H1 (cell line): ENCODE measurements around the gene TAF15. TPM values are rescaled to one million over a fixed set of nuclear protein-coding genes. Genes with fewer than 3 reads are reported as not detected.

Experiments
- CTCF ChIA-PET: fragments of 300-600 bp; sonication (Branson Sonifier 250); formaldehyde crosslinking; loops from one replicate; lab custom pipeline; 2021; ENCODE audit not compliant: partially characterized antibody; lab: Charles Lee
- POLR2A ChIA-PET: fragments of 300-600 bp; sonication (Branson Sonifier 250); formaldehyde crosslinking; loops from one replicate; lab custom pipeline; 2021; ENCODE audit warnings: inconsistent platforms; ENCODE audit not compliant: partially characterized antibody; lab: Charles Lee
- DNase-seq, 2 experiments: peaks; one replicate each; pipeline versions ENCODE4 v3.0.0 to v3.0.0-alpha.2; 2010 to 2022; ENCODE audit warnings: low spot score in 2 of 2, low read depth in 1 of 2, mixed read lengths in 1 of 2
- FAIRE-seq: peaks from 2 replicates; lab custom pipeline; 2011; peaks lifted over from hg19 to GRCh38; lab: Jason Lieb, UNC
- H2AFZ ChIP-seq: 2 replicates; pipeline ENCODE4 v1.8.1; 2012; ENCODE audit warnings: low read length, inconsistent platforms
- H2AK5ac ChIP-seq: 2 replicates; pipeline ENCODE4 v1.6.1; 2013; ENCODE audit warnings: low read depth, low read length
- H2BK120ac ChIP-seq: replicated peaks from 2 replicates; pipeline ENCODE3; 2013; ENCODE audit warnings: low read depth, low read length, inconsistent platforms
- H2BK12ac ChIP-seq: 2 replicates; pipeline ENCODE4 v1.6.1; 2013; ENCODE audit warnings: low read depth, low read length
- H2BK15ac ChIP-seq: 2 replicates; pipeline ENCODE4 v1.6.1; 2013; ENCODE audit warnings: low read length
- H2BK20ac ChIP-seq: 2 replicates; pipeline ENCODE4 v1.6.1; 2013; ENCODE audit warnings: low read length
- H2BK5ac ChIP-seq: 2 replicates; pipeline ENCODE4 v1.6.1; 2013; ENCODE audit warnings: low read depth, low read length
- H3K14ac ChIP-seq: 2 replicates; pipeline ENCODE4 v1.6.1; 2013; ENCODE audit warnings: inconsistent platforms; ENCODE audit not compliant: insufficient read length
- H3K18ac ChIP-seq: 2 replicates; pipeline ENCODE4 v1.6.1; 2013; ENCODE audit warnings: low read length; ENCODE audit errors: extremely low read depth
- H3K23ac ChIP-seq: 2 replicates; pipeline ENCODE4 v1.6.1; 2013; ENCODE audit warnings: inconsistent platforms; ENCODE audit not compliant: insufficient read length
- H3K23me2 ChIP-seq: 2 replicates; pipeline ENCODE4 v1.6.1; 2013; ENCODE audit warnings: low read depth, low read length
- H3K27ac ChIP-seq: 2 replicates; pipeline ENCODE4 v1.6.1; 2011; ENCODE audit warnings: low read depth, low read length, inconsistent platforms
- H3K27me3 ChIP-seq, 4 experiments: replicated peaks in 1 of 4; 1 replicate in 1 of 4; 2 replicates in 3 of 4; pipeline versions ENCODE4 v1.6.1 to v1.8.1; 2011 to 2013; ENCODE audit warnings: low read length in 3 of 4, mild to moderate bottlenecking in 3 of 4, inconsistent platforms in 2 of 4, mixed read lengths in 2 of 4, moderate library complexity in 1 of 4; ENCODE audit not compliant: control insufficient read depth in 3 of 4, insufficient read depth in 3 of 4; ENCODE audit errors: extremely low read depth in 1 of 4
- H3K36me3 ChIP-seq, 4 experiments: 2 replicates each; pipeline versions ENCODE4 v1.6.1 to v1.8.1; 2011 to 2013; ENCODE audit warnings: mild to moderate bottlenecking in 4 of 4, low read length in 3 of 4, moderate library complexity in 2 of 4, control low read depth in 1 of 4, inconsistent platforms in 1 of 4; ENCODE audit not compliant: insufficient read depth in 4 of 4, control insufficient read depth in 2 of 4
- H3K4ac ChIP-seq: replicated peaks from 2 replicates; pipeline ENCODE3; 2013; ENCODE audit warnings: low read length, low read depth, mixed read lengths, inconsistent platforms; ENCODE audit not compliant: insufficient read length
- H3K4me1 ChIP-seq, 4 experiments: replicated peaks in 1 of 4; 1 replicate in 1 of 4; 2 replicates in 3 of 4; pipeline versions ENCODE4 v1.6.1 to v1.8.1; 2011 to 2013; ENCODE audit warnings: low read length in 3 of 4, inconsistent platforms in 2 of 4, mixed read lengths in 1 of 4; ENCODE audit not compliant: insufficient read depth in 4 of 4, control insufficient read depth in 3 of 4
- H3K4me2 ChIP-seq, 2 experiments: 2 replicates each; pipeline versions ENCODE4 v1.6.1 to v1.8.1; 2011 to 2013; ENCODE audit warnings: low read depth in 2 of 2, low read length in 2 of 2, control low read depth in 1 of 2, inconsistent platforms in 1 of 2, mild to moderate bottlenecking in 1 of 2; ENCODE audit not compliant: insufficient read depth in 1 of 2
- H3K4me3 ChIP-seq, 4 experiments: fragments of 200-600, 300-600 bp in 1 of 4; sonication (generic), shearing (Covaris generic), sonication (Bioruptor Twin) in 1 of 4; 2 replicates each; pipeline versions ENCODE4 v1.5.1 to v1.8.1; 2011 to 2016; ENCODE audit warnings: low read length in 4 of 4, low read depth in 3 of 4, control low read depth in 2 of 4, inconsistent platforms in 2 of 4, mild to moderate bottlenecking in 2 of 4, mixed read lengths in 1 of 4, moderate library complexity in 1 of 4; ENCODE audit not compliant: insufficient read depth in 2 of 4; ENCODE audit errors: extremely low read depth in 1 of 4
- H3K56ac ChIP-seq: replicated peaks from 2 replicates; pipeline ENCODE3; 2013; ENCODE audit warnings: low read depth, mild to moderate bottlenecking, mixed read lengths, low read length, inconsistent platforms; ENCODE audit not compliant: insufficient read length
- H3K79me1 ChIP-seq: 2 replicates; pipeline ENCODE4 v1.6.1; 2013; ENCODE audit warnings: low read depth, low read length, control low read depth
- H3K79me2 ChIP-seq, 2 experiments: 2 replicates each; pipeline versions ENCODE4 v1.6.1 to v1.8.1; 2012 to 2013; ENCODE audit warnings: low read length in 2 of 2, mild to moderate bottlenecking in 2 of 2, inconsistent platforms in 1 of 2; ENCODE audit not compliant: insufficient read depth in 2 of 2, control insufficient read depth in 1 of 2
- H3K9ac ChIP-seq, 4 experiments: replicated peaks in 1 of 4; 1 replicate in 1 of 4; 2 replicates in 3 of 4; pipeline versions ENCODE4 v1.6.1 to v1.8.1; 2011 to 2013; ENCODE audit warnings: low read depth in 3 of 4, low read length in 3 of 4, control low read depth in 2 of 4, mild to moderate bottlenecking in 2 of 4, moderate library complexity in 2 of 4, inconsistent platforms in 1 of 4; ENCODE audit errors: extremely low read depth in 1 of 4
- H3K9me3 ChIP-seq, 2 experiments: 2 replicates each; pipeline versions ENCODE4 v1.6.1 to v1.8.1; 2012 to 2013; ENCODE audit warnings: mild to moderate bottlenecking in 2 of 2, moderate library complexity in 2 of 2, control low read depth in 1 of 2, inconsistent platforms in 1 of 2, low read depth in 1 of 2, low read length in 1 of 2, mixed read lengths in 1 of 2; ENCODE audit not compliant: insufficient read depth in 2 of 2
- H4K20me1 ChIP-seq, 2 experiments: replicated peaks in 1 of 2; 2 replicates each; pipeline versions ENCODE3 to v1.8.1; 2011 to 2013; ENCODE audit warnings: inconsistent platforms in 2 of 2, low read length in 2 of 2, mild to moderate bottlenecking in 1 of 2; ENCODE audit not compliant: insufficient read depth in 2 of 2, control insufficient read depth in 1 of 2
- H4K5ac ChIP-seq: 2 replicates; pipeline ENCODE4 v1.6.1; 2013; ENCODE audit warnings: low read length, low read depth, mixed read lengths, inconsistent platforms; ENCODE audit not compliant: insufficient read length
- H4K8ac ChIP-seq: 2 replicates; pipeline ENCODE4 v1.8.0; 2013; ENCODE audit warnings: mild to moderate bottlenecking, moderate library complexity, low read length, inconsistent platforms; ENCODE audit not compliant: insufficient read depth; ENCODE audit errors: extremely low read depth
- H4K91ac ChIP-seq: replicated peaks from 2 replicates; pipeline ENCODE3; 2013; ENCODE audit warnings: low read length, mixed read lengths, inconsistent platforms; ENCODE audit not compliant: insufficient read length
- WGBS, 2 experiments: shearing (Covaris generic) in 1 of 2; methylation state at CpG; one replicate each; pipeline versions ENCODE4 v1.1.6 to v1.1.7; 2013 to 2015; ENCODE audit warnings: low lambda C conversion rate in 2 of 2, mixed read lengths in 2 of 2, inconsistent platforms in 1 of 2, low coverage in 1 of 2, missing lambda C conversion rate in 1 of 2; ENCODE audit not compliant: insufficient replicate concordance in 2 of 2, insufficient coverage in 1 of 2, insufficient read length in 1 of 2; ENCODE audit errors: extremely low coverage in 1 of 2, missing lambda C conversion rate in 1 of 2; 5-methylcytosine and 5-hydroxymethylcytosine counted together
- polyA plus RNA-seq, 7 experiments: library from polyadenylated mRNA; depleted of rRNA in 3 of 7; stranded (reverse) in 5 of 7; unstranded in 2 of 7; fragments of >200 nt in 5 of 7; fragments of 200-250 nt in 2 of 7; gene quantifications; 1 replicate in 5 of 7; 2 replicates in 1 of 7; 4 replicates in 1 of 7; pipeline versions ENCODE4 v1.2.1 to v1.2.3, GENCODE V29; 2011 to 2013; ENCODE audit warnings: missing spikeins in 2 of 7, mixed read lengths in 2 of 7
- total RNA-seq: library from RNA; stranded (reverse); fragmentation: NEBNext Ultra II Directional; extraction: Animal tissue kit (Norgen Biotek cat#: 25700); gene quantifications from 2 replicates; pipeline ENCODE4 v1.2.1, GENCODE V29; 2021
- TF ChIP-seq, protein P1 (sequence below): IDR thresholded peaks from 2 replicates; pipeline ENCODE4 v1.6.1; 2012; ENCODE audit warnings: low read length, inconsistent platforms

Gene TAF15
- total and polyA plus RNA-seq, 2 of the 8 experiments (the other 6 are each of a cell fraction or from before 2014, with no cell fraction given): 80.1 to 338 TPM

DNA sequence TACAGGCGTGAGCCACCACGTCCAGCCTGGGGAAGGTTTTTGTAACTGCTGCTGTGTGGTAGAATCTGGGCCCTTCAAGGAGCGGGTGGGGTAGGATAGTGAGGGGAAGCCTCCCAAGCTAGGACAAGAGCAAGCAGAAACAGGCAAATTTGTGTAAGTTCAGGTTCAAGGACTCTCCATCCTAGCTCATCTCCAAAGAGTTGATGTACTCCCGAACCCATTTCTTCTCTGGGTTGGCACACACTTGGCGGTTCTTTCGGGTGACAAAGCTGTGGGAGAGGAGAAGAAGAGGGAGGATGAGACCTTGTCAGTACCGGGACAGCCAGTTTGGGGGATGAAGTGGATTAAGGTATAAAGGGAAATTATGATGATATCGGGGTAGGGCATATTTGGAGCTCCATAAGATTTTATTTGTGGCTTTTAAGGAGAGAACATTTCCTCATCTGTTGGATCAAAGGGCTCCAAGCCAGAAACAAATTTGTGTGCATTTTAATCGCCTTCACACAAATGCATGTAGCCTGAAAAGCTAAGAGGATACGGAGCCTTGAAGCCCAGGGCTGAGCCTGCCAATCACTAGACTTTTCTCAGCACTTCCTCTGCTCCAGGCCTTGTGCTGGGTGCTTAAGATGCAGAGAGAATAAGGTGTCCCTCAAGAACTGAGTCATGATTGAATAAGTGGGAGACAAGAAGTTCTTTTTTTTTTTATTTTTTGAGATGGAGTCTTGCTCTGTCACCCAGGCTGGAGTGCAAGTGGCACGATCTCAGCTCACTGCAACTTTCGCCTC, 63.1 kb downstream of the TAF15 start:
- no peak overlapping the region for H4K5ac ChIP-seq
- H3K27me3 ChIP-seq: no peaks in the 10 kb centered on the region
- H3K36me3 ChIP-seq: no peaks in the 10 kb centered on the region
- no peak overlapping the region for H2AK5ac ChIP-seq
- H2AFZ ChIP-seq: no peak overlapping the region
- no peak overlapping the region for H3K14ac ChIP-seq
- H3K56ac ChIP-seq: no peak overlapping the region
- no peak overlapping the region for H2BK5ac ChIP-seq
- no peaks in the 10 kb centered on the region for H3K79me1 ChIP-seq
- H2BK120ac ChIP-seq: no peak overlapping the region
- H3K23me2 ChIP-seq: no peaks in the 10 kb centered on the region
- H3K4me2 ChIP-seq: no peak overlapping the region
- CTCF ChIA-PET: interaction anchor here (0.7 to 4.6 kb wide), 7 partner anchors 22 to 276 kb away, joined by 3 to 32 read pairs (median 5); partner anchors contain the start of gene RDM1
- no peak overlapping the region for H3K9ac ChIP-seq
- no peak overlapping the region for H4K91ac ChIP-seq
- WGBS, 2 experiments: 88 to 100% methylated on average over 1 to 12 of the region's 12 CpGs
- H3K4me3 ChIP-seq: no peak overlapping the region
- no peak overlapping the region for H2BK12ac ChIP-seq
- no peak overlapping the region for H3K23ac ChIP-seq
- H3K79me2 ChIP-seq: no peaks in the 10 kb centered on the region
- no peak overlapping the region for H3K4ac ChIP-seq
- FAIRE-seq (no peak), DNase-seq (no peak)
- POLR2A ChIA-PET: no interaction called here
- H3K4me1 ChIP-seq: no peaks in the 10 kb centered on the region; a peak in 1 of 7 replicates
- H3K27ac ChIP-seq: no peak overlapping the region
- no peak overlapping the region for H4K8ac ChIP-seq
- H2BK15ac ChIP-seq: no peak overlapping the region
- H2BK20ac ChIP-seq: no peak overlapping the region
- no peaks in the 10 kb centered on the region for H3K9me3 ChIP-seq
- H4K20me1 ChIP-seq: no peaks in the 10 kb centered on the region
- H3K18ac ChIP-seq: no peak overlapping the region
- TF ChIP-seq, protein P1, sequence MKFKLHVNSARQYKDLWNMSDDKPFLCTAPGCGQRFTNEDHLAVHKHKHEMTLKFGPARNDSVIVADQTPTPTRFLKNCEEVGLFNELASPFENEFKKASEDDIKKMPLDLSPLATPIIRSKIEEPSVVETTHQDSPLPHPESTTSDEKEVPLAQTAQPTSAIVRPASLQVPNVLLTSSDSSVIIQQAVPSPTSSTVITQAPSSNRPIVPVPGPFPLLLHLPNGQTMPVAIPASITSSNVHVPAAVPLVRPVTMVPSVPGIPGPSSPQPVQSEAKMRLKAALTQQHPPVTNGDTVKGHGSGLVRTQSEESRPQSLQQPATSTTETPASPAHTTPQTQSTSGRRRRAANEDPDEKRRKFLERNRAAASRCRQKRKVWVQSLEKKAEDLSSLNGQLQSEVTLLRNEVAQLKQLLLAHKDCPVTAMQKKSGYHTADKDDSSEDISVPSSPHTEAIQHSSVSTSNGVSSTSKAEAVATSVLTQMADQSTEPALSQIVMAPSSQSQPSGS: no peak
